ENCODE data around the gene GATAD2B.
"Not testable (repeated sequence)": the region's sequence is repeated elsewhere in the genome, so short reads cannot be mapped to it uniquely, and the experiment has no call there.

GATAD2B gene

DNA sequence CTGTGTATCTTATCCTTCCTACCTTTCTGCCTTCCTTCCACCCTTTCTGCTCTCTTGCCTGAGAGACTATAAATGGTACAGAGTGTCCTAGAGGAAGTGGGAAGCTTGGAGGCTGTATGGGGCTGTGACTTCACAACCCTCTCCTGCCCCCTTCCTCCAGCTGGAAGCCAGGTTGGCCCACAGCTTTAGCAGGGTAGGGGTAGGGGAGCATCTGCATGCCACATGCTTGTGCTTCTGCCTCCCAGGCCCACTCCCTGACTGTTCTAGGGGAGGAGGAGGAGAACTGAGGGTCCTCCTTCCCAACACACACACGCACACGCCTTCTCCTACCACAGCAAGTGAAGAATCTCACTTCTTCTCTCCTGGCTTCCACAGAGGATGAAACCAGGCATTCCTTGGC is 151.5 kb downstream of the GATAD2B start:
- H3K4me3 ChIP-seq (ENCODE audit: low read length), result no peak overlapping the region
- TF ChIP-seq, protein P1, sequence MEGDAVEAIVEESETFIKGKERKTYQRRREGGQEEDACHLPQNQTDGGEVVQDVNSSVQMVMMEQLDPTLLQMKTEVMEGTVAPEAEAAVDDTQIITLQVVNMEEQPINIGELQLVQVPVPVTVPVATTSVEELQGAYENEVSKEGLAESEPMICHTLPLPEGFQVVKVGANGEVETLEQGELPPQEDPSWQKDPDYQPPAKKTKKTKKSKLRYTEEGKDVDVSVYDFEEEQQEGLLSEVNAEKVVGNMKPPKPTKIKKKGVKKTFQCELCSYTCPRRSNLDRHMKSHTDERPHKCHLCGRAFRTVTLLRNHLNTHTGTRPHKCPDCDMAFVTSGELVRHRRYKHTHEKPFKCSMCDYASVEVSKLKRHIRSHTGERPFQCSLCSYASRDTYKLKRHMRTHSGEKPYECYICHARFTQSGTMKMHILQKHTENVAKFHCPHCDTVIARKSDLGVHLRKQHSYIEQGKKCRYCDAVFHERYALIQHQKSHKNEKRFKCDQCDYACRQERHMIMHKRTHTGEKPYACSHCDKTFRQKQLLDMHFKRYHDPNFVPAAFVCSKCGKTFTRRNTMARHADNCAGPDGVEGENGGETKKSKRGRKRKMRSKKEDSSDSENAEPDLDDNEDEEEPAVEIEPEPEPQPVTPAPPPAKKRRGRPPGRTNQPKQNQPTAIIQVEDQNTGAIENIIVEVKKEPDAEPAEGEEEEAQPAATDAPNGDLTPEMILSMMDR (conservative IDR thresholded peaks at IDR 0.05; ENCODE audit: low read depth, low read length), result no peak
- no peak for DNase-seq (ENCODE audit: low read depth)

DNA sequence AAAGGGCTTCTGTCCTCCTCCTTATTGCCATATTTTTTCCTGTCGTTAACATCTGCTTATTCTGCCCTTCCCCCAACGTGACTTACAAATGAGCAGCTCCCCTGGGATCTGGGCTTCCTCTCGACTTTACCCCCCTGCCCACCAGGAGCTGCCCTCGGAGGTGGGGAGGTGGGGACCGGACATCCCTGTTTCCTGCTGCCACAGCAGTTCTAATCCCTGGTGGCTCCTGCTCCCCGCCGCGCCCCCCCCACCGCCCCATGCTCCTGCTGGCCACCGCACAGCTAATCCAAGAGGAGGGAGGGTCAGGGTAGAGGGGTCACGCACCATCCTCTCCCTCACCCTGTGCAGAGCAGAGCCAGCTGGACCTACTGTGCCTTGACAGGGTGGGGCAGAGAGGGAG is 152.0 kb downstream of the GATAD2B start:
- TF ChIP-seq, protein P1 (conservative IDR thresholded peaks at IDR 0.05; ENCODE audit: low read depth, low read length), result no peak
- no peak overlapping the region for H3K4me3 ChIP-seq (ENCODE audit: low read length)
- DNase-seq (ENCODE audit: low read depth), result no peak

DNA sequence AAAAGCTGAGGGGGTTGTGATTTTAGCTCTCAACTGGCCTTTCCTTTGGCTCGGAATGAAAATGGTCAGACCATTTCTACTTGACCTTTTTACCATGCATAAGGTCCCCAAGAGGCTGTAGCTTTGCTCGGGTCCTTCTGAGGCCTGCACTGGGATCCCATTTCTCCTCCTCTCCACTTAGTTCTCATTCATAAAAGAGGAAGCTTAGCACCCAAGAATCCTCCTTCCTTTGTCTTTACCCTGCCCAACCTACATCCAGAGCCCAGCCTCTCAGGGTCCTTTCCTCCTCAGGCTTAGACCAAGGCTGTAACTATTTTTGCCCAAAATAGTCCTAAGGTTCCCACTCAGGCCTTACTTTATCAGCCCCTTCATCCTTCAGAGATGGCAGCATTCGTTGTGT is 153.6 kb downstream of the GATAD2B start:
- DNase-seq (ENCODE audit: low read depth), result no peak
- H3K4me3 ChIP-seq (ENCODE audit: low read length), result no peak overlapping the region
- TF ChIP-seq, protein P1 (conservative IDR thresholded peaks at IDR 0.05; ENCODE audit: low read depth, low read length), result no peak

DNA sequence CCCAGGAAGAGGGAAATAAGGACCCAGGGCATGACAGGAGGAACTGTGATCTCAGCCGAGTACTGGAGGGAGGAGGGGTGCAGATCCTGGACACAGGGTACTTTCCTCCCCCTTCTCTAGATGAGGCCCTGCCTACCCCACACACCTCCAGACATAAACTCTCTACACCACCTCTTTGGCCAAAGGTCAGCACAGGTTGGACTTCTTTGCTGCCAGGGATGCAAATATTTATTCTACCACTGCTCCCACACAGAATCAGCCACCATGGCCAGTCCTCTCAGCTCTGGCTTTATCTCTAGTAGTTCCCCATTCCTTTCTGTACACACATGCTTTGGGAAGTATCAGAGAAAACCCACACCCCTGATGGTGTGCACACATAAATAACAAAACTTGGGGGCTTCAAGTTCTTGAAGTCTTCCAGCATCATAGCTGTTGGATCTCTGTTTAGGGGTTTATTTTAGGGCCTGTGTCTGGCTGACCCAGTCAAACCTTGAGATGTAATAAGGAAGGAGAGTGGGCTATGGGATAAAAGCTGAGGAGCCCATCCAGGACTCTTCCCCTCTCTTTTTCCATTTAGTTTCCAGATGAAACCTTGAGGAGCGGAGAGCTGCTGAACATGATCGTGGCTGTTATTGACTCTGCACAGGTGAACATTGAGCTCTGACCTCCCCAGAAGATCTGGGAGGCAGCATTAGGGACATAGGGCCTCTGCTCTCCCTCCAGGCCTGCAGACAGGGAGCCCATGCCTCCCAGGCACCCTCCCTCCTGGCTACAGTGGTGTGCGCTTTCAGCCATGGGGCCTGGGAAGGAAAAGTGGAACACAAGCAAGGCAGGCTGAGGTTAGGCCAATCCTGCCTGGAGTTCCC is 154.2 kb downstream of the GATAD2B start:
- TF ChIP-seq, protein P1 (conservative IDR thresholded peaks at IDR 0.05; ENCODE audit: low read depth, low read length), result no peak
- no peak for DNase-seq (ENCODE audit: low read depth)
- no peak overlapping the region for H3K4me3 ChIP-seq (ENCODE audit: low read length)

DNA sequence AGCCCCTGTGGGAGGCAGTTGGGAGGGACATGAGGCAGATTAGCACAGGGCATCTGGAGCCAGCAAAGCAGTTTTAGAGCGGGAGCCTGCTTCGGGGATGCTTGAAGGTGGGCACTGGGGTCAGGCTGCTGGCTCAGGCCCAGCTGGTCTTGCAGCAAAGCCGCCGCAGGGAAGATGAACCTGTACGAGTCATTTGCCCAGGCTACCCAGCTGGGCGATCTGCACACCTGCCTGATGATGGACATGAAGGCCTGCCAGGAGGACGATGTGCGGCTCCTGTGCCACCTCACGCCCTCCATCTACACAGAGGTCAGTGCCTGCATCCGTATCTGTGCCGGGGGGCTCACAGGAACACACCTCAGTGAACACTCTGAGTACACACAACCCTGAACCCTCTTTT is 155.3 kb downstream of the GATAD2B start:
- no peak for DNase-seq (ENCODE audit: low read depth)
- TF ChIP-seq, protein P1 (conservative IDR thresholded peaks at IDR 0.05; ENCODE audit: low read depth, low read length), result no peak
- H3K4me3 ChIP-seq (ENCODE audit: low read length), result no peak overlapping the region

DNA sequence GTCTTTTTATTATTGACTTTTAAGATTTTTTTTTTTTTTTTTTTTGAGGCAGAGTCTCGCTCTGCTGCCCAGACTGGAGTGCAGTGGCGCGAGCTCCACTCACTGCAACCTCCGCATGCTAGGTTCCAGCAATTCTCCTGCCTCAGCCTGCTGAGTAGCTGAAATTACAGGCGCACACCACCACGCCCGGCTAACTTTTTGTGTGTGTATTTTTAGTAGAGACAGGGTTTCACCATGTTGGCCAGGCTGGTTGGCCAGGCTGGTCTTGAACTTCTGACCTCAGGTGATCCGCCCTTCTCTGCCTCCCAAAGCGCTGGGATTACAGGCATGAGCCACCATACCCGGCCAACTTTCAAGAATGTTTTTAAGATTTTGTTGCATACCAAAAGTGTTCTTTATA is 156.1 kb downstream of the GATAD2B start:
- H3K4me3 ChIP-seq (ENCODE audit: low read length); DNase-seq (ENCODE audit: low read depth): not testable (repeated sequence)

DNA sequence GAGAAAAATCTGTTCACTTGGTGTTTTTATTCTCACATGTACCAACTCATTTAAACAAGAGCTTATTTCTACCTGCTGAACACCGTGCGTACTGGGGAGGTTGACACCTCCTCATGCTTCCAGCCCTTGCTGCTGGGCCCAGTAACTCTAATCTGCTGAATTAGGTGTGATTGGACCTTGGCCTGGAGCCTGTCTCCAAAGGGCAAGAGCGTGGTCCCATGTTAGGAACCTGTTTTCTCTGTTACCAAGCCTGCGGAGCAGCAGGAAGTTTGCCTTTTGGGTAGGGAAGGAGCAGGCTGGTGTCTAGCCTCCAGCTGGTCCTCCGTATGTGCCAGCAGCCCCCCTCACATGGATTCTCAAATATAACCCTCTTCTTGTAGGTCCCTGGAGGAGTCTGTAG is 158.5 kb downstream of the GATAD2B start:
- DNase-seq (ENCODE audit: low read depth), result no peak
- H3K4me3 ChIP-seq (ENCODE audit: low read length), result no peak overlapping the region
- TF ChIP-seq, protein P1 (conservative IDR thresholded peaks at IDR 0.05; ENCODE audit: low read depth, low read length), result no peak

Data from retinal pigment epithelial cell (primary cell).